Activated CD8-positive, alpha-beta memory T cell treated with anti-CD3 and anti-CD28 coated beads, Interleukin-2, amount 50 U/mL, for 1 hour (primary cell): ENCODE measurements around the gene MAP2K2.

ENCODE experiments used
- DNase-seq: peaks from one replicate; pipeline ENCODE4 v3.0.0-alpha.2; 2020; ENCODE audit errors: extremely low read depth

MAP2K2 gene

GRCh38 chr19:4099041-4099764 lies 24.7 kb downstream of the MAP2K2 start:
- DNase-seq, result no peak

- no peak for DNase-seq
These were observed 25.4 kb downstream of the MAP2K2 start for GRCh38 chr19:4098493-4098892.

- DNase-seq, result no peak
These were observed 26.4 kb downstream of the MAP2K2 start for GRCh38 chr19:4097501-4097900.

GRCh38 chr19:4096049-4096892 lies 27.7 kb downstream of the MAP2K2 start:
- DNase-seq, result no peak

- DNase-seq, result no peak
These were observed 28.5 kb downstream of the MAP2K2 start for GRCh38 chr19:4095488-4095844.

- no peak for DNase-seq
These were observed 29.0 kb downstream of the MAP2K2 start for GRCh38 chr19:4094761-4095487.

GRCh38 chr19:4094291-4094690 lies 29.6 kb downstream of the MAP2K2 start:
- DNase-seq, result no peak

GRCh38 chr19:4093643-4094175 lies 30.2 kb downstream of the MAP2K2 start:
- no peak for DNase-seq

GRCh38 chr19:4090356-4091220 lies 33.3 kb downstream of the MAP2K2 start:
- no peak for DNase-seq

- DNase-seq, result no peak
These were observed 34.0 kb downstream of the MAP2K2 start for GRCh38 chr19:4089946-4090345.

- DNase-seq, result no peak
These were observed 34.5 kb downstream of the MAP2K2 start for GRCh38 chr19:4089400-4089908.

GRCh38 chr19:4088975-4089374 lies 34.9 kb downstream of the MAP2K2 start:
- DNase-seq, result no peak

- DNase-seq, result no peak
These were observed 35.9 kb downstream of the MAP2K2 start for GRCh38 chr19:4087787-4088679.

- DNase-seq, result no peak
These were observed 37.5 kb downstream of the MAP2K2 start for GRCh38 chr19:4086411-4086867.

- DNase-seq, result no peak
These were observed 39.4 kb downstream of the MAP2K2 start for GRCh38 chr19:4084547-4084877.

- DNase-seq, result no peak
These were observed 40.0 kb downstream of the MAP2K2 start for GRCh38 chr19:4083677-4084546.

GRCh38 chr19:4082172-4082571 lies 41.8 kb downstream of the MAP2K2 start:
- DNase-seq, result no peak

GRCh38 chr19:4081441-4082129 lies 42.3 kb downstream of the MAP2K2 start:
- DNase-seq, result no peak

GRCh38 chr19:4080473-4080872 lies 43.4 kb downstream of the MAP2K2 start:
- DNase-seq, result no peak
